Lower leg skin (tissue), 4 donors: ENCODE measurements around the gene CEACAM18. TPM values are rescaled to one million over a fixed set of nuclear protein-coding genes. Genes with fewer than 3 reads are reported as not detected.
A peak's percentile ranks its signal among the peaks of the same experiment; 100 is the strongest.

Source experiments
- DNase-seq, 2 donors: peaks; one replicate each; pipeline ENCODE4 v3.0.0-alpha.2; 2019; ENCODE audit warnings: low spot score in 2 of 2
- H3K4me3 ChIP-seq: fragments of 200-600 bp; sonication (generic); 2 replicates; pipeline ENCODE4 v1.5.1; 2017; ENCODE audit warnings: mild to moderate bottlenecking, low read depth; ENCODE audit not compliant: poor library complexity, severe bottlenecking
- POLR2A ChIP-seq, 2 donors: fragments of 450-650 bp; IDR thresholded peaks; one replicate each; pipeline ENCODE4 v1.6.1; 2016 to 2017; ENCODE audit warnings: antibody characterized with exemption in 2 of 2, mild to moderate bottlenecking in 1 of 2, moderate library complexity in 1 of 2
- WGBS, 2 donors: methylation state at CpG; one replicate each; pipeline ENCODE4 v1.1.5; 2018; 5-methylcytosine and 5-hydroxymethylcytosine counted together
- intact Hi-C: fragments of 100-400 bp; cut with DNase I; formaldehyde crosslinking; loops from one replicate; pipeline ENCODE4 v1.15.0; 2023; ENCODE audit warnings: low total_unique reads
- total RNA-seq, 4 donors: library from RNA; depleted of rRNA; stranded (reverse); fragments of >200 nt; gene quantifications; one replicate each; pipeline ENCODE4 v1.1.0, GENCODE V29; 2016
- TF ChIP-seq, protein P1 (sequence below), 3 donors: fragments of 450-650 bp; IDR thresholded peaks; one replicate each; pipeline ENCODE4 v1.5.1; 2016; ENCODE audit warnings: antibody characterized with exemption in 3 of 3, mild to moderate bottlenecking in 3 of 3, moderate library complexity in 2 of 3

The CEACAM18 gene
- total RNA-seq, 4 donors from 2014 or later, result not detected

DNA sequence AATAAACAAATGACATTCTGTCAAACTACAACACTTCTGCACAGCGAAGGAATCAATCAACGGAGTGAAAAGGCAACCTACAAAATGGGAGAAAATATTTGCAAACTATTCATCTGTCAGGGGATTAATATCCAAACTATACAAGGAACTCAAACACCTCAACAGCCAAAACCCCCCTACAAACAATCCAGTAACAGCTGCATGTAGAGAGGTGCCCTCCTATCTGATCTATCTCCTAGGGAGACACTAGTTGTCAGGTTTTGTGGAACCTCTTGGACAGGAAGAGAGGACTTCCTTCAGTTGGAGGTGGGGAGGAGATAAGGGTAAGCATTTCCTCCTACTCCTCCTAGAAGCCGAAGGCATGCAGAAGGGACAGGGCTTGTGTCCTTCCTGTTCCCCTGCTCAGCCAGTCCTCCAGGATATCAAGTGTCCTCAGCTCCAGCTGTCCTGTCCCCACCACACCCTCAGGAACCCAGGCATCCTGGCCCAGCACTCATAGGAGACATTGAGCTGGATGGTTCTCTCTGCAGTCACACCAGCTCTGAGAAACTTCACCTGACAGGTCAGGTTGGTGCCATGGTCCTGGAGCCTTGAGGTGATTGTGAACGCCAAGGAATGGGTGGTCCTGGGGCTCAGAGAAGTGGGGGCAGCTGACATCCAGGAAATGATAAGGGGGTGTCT is 10.3 kb upstream of the CEACAM18 start:
- 74 to 76% methylated on average over 4 of the region's 4 CpGs for WGBS, 2 donors
- peak in 1 of 2 donors; percentile 60 for DNase-seq
- intact Hi-C loops, result no loop called here
- H3K4me3 ChIP-seq, result no peak overlapping the region
- TF ChIP-seq, protein P1, sequence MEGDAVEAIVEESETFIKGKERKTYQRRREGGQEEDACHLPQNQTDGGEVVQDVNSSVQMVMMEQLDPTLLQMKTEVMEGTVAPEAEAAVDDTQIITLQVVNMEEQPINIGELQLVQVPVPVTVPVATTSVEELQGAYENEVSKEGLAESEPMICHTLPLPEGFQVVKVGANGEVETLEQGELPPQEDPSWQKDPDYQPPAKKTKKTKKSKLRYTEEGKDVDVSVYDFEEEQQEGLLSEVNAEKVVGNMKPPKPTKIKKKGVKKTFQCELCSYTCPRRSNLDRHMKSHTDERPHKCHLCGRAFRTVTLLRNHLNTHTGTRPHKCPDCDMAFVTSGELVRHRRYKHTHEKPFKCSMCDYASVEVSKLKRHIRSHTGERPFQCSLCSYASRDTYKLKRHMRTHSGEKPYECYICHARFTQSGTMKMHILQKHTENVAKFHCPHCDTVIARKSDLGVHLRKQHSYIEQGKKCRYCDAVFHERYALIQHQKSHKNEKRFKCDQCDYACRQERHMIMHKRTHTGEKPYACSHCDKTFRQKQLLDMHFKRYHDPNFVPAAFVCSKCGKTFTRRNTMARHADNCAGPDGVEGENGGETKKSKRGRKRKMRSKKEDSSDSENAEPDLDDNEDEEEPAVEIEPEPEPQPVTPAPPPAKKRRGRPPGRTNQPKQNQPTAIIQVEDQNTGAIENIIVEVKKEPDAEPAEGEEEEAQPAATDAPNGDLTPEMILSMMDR (IDR thresholded peaks at IDR 0.05), result no peak
- TF ChIP-seq POLR2A (IDR thresholded peaks at IDR 0.05), result no peak

- peak in 1 of 2 donors; percentile 59 for DNase-seq
- intact Hi-C loops, result no loop called here
- H3K4me3 ChIP-seq, result no peak overlapping the region
- WGBS, 2 donors, result 65 to 78% methylated on average over 2 of the region's 2 CpGs
- TF ChIP-seq POLR2A (IDR thresholded peaks at IDR 0.05), result no peak
- TF ChIP-seq, protein P1 (IDR thresholded peaks at IDR 0.05), result no peak
These were observed 9.8 kb upstream of the CEACAM18 start for GRCh38 chr19:51468545-51468920.

DNA sequence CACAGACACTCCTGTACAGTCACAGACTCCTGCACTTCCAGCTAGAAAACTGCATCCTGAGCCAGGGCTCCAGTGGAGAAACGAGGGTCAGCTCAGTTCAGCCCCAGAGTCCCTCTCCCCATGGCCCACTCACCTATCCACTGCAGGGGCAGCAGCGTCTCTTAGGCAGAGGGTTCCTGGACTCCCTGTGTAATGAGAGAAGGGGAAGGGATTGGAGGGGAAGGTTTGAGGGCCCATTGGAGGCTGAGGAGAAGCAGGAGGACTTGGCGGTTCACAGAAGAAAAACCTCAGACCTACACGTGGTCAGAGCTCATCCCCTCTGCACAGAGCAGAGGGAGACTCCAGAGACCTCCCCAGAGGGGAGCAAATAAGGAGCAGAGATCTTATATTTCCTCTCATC is 9.2 kb upstream of the CEACAM18 start:
- intact Hi-C loops, result no loop called here
- 43 to 48% methylated on average over 4 of the region's 4 CpGs for WGBS, 2 donors
- DNase-seq, result no peak
- TF ChIP-seq POLR2A (IDR thresholded peaks at IDR 0.05), result no peak
- TF ChIP-seq, protein P1 (IDR thresholded peaks at IDR 0.05), result no peak
- no peak overlapping the region for H3K4me3 ChIP-seq

- 65 to 81% methylated on average over 1 of the region's 1 CpG for WGBS, 2 donors
These were observed 8.7 kb upstream of the CEACAM18 start for GRCh38 chr19:51469629-51470028.

GRCh38 chr19:51470966-51471365 is 7.4 kb upstream of the CEACAM18 start:
- TF ChIP-seq, protein P1 (IDR thresholded peaks at IDR 0.05), result no peak
- no peak for TF ChIP-seq POLR2A (IDR thresholded peaks at IDR 0.05)
- peak in 1 of 2 donors; percentile 29 for DNase-seq
- WGBS, 2 donors, result 67 to 71% methylated on average over 9 of the region's 9 CpGs
- intact Hi-C loops, result no loop called here
- H3K4me3 ChIP-seq, result no peak overlapping the region

More at GRCh38 chr19:51469629-51470028, 8.7 kb upstream of the CEACAM18 start:
- no peak overlapping the region for H3K4me3 ChIP-seq
- DNase-seq, result peak in 1 of 2 donors; percentile 50
- TF ChIP-seq, protein P1 (IDR thresholded peaks at IDR 0.05), result no peak
- TF ChIP-seq POLR2A (IDR thresholded peaks at IDR 0.05), result no peak
- intact Hi-C loops, result no loop called here

DNA sequence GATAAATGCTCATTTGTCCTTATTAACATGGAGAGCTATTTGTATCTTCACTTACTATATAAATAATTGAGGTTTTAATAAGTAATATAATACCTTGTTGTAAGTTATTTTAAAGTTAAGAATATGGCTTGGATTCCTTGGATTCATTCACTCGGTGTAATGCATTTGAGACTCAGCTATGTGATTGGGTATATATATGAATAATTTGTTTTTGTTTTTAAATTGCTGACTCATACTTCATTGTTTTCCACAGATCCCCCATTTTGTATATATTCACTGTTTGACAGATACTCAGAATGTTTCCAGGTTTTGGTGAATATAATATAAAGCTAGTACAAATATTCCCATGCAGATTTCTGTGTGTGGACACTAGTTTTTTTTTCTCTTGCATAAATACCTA is 6.8 kb upstream of the CEACAM18 start:
- no peak for TF ChIP-seq POLR2A (IDR thresholded peaks at IDR 0.05)
- TF ChIP-seq, protein P1 (IDR thresholded peaks at IDR 0.05), result no peak
- DNase-seq, result no peak
- intact Hi-C loops, result no loop called here
- H3K4me3 ChIP-seq, result no peak overlapping the region
- 39 to 63% methylated on average over 1 of the region's 1 CpG for WGBS, 2 donors
